K562 (cell line): ENCODE measurements around the gene NEIL1. TPM values are rescaled to one million over a fixed set of nuclear protein-coding genes. Genes with fewer than 3 reads are reported as not detected.
"Not testable (repeated sequence)": the region's sequence is repeated elsewhere in the genome, so short reads cannot be mapped to it uniquely, and the experiment has no call there.

Source experiments
- ATAC-seq: fragments of 200-7000 bp; cut with Tn5 transposase; 3 replicates; pipeline ENCODE4 v1.9.1; 2020; ENCODE audit warnings: moderate library complexity
- BruUV-seq: library from RNA; stranded (reverse); fragments of 400-500 nt; replicated peaks from 2 replicates; lab custom pipeline; 2021; lab: Mats Ljungman, UMichigan
- CTCF ChIA-PET: fragments of 300-600 bp; formaldehyde crosslinking; extraction: SDS; loops from one replicate; lab custom pipeline; 2021; ENCODE audit warnings: low intra/inter-chr PET ratio; lab: Yijun Ruan, JAX
- POLR2A ChIA-PET: fragments of 300-600, 350-650 bp; sonication (Branson Sonifier 250); formaldehyde crosslinking; extraction: SDS; loops from one replicate; lab custom pipeline; 2021; ENCODE audit warnings: antibody characterized with exemption, inconsistent platforms; lab: Yijun Ruan, JAX
- DNase-seq, 4 experiments: peaks; one replicate each; pipeline versions ENCODE4 v3.0.0 to v3.0.0-alpha.2; 2011 to 2018; ENCODE audit warnings: low spot score in 3 of 4, mixed read lengths in 3 of 4; ENCODE audit errors: extremely low read depth in 1 of 4
- FAIRE-seq: peaks from 2 replicates; lab custom pipeline; 2011; peaks lifted over from hg19 to GRCh38; lab: Jason Lieb, UNC
- H2AFZ ChIP-seq: 2 replicates; pipeline ENCODE4 v1.6.0; 2011; ENCODE audit warnings: low read depth, low read length, control low read depth, inconsistent platforms
- H3K27ac ChIP-seq: fragments of 200-600 bp; 3 replicates; pipeline ENCODE4 v1.8.0; 2011; ENCODE audit warnings: low read depth, mild to moderate bottlenecking, control low read depth, inconsistent platforms, low read length, moderate library complexity, mixed read lengths; ENCODE audit errors: extremely low read depth
- H3K27me3 ChIP-seq, 2 experiments: fragments of 300-600 bp in 1 of 2; 2 replicates in 1 of 2; 3 replicates in 1 of 2; pipeline versions ENCODE4 v1.6.0 to v1.8.0; 2011; ENCODE audit warnings: inconsistent platforms in 2 of 2, low read length in 2 of 2, mild to moderate bottlenecking in 1 of 2, mixed read lengths in 1 of 2, moderate library complexity in 1 of 2; ENCODE audit not compliant: control insufficient read depth in 2 of 2, insufficient read depth in 2 of 2
- H3K36me3 ChIP-seq: fragments of 300-600 bp; 3 replicates; pipeline ENCODE4 v1.8.0; 2011; ENCODE audit warnings: mild to moderate bottlenecking, low read length, inconsistent platforms; ENCODE audit not compliant: control insufficient read depth, insufficient read depth
- H3K4me1 ChIP-seq, 2 experiments: fragments of 200-600 bp in 1 of 2; replicated peaks in 1 of 2; 2 replicates in 1 of 2; 3 replicates in 1 of 2; pipeline versions ENCODE4 v1.5.1 to v1.8.0; 2011; ENCODE audit warnings: inconsistent platforms in 2 of 2, low read length in 2 of 2, mild to moderate bottlenecking in 1 of 2, mixed read lengths in 1 of 2, moderate library complexity in 1 of 2; ENCODE audit not compliant: control insufficient read depth in 2 of 2, insufficient read depth in 2 of 2
- H3K4me2 ChIP-seq: 2 replicates; pipeline ENCODE4 v1.6.1; 2011; ENCODE audit warnings: low read length, control low read depth, inconsistent platforms, mixed read lengths; ENCODE audit not compliant: insufficient read depth
- H3K4me3 ChIP-seq: fragments of 200-600 bp; sonication (generic), shearing (Covaris generic); 2 replicates; pipeline ENCODE4 v1.5.1; 2016; ENCODE audit warnings: control low read depth, inconsistent platforms
- H3K79me2 ChIP-seq: fragments of 200-600 bp; 3 replicates; pipeline ENCODE4 v1.8.0; 2011; ENCODE audit warnings: low read length, inconsistent platforms; ENCODE audit not compliant: control insufficient read depth, insufficient read depth
- H3K9ac ChIP-seq, 2 experiments: 2 replicates each; pipeline versions ENCODE4 v1.6.0 to v1.6.1; 2011; ENCODE audit warnings: low read depth in 2 of 2, low read length in 2 of 2, control low read depth in 1 of 2, inconsistent platforms in 1 of 2, mild to moderate bottlenecking in 1 of 2, mixed read lengths in 1 of 2; ENCODE audit not compliant: insufficient read depth in 1 of 2
- H3K9me1 ChIP-seq: one replicate; pipeline ENCODE4 v1.6.0; 2011; ENCODE audit warnings: inconsistent platforms, mild to moderate bottlenecking, low read length, moderate library complexity; ENCODE audit not compliant: control insufficient read depth, insufficient read depth
- H3K9me3 ChIP-seq: replicated peaks from 2 replicates; pipeline ENCODE4 v1.5.1; 2011; ENCODE audit warnings: low read depth, low read length, inconsistent platforms; ENCODE audit not compliant: control insufficient read depth, insufficient read depth
- H4K20me1 ChIP-seq: replicated peaks from 2 replicates; pipeline ENCODE4 v1.6.1; 2011; ENCODE audit warnings: low read length, inconsistent platforms, mixed read lengths; ENCODE audit not compliant: control insufficient read depth, insufficient read depth
- CCAR2 ChIP-seq: fragments of 200-400 bp; formaldehyde crosslinking; IDR thresholded peaks from 2 replicates; pipeline ENCODE4 v1.6.1; 2017; ENCODE audit warnings: mild to moderate bottlenecking, low read depth, low read length
- ETV6 ChIP-seq, 3 experiments: fragments of 150-350 bp in 1 of 3; sonication (generic) in 1 of 3; formaldehyde crosslinking in 1 of 3; IDR thresholded peaks; 2 replicates each; pipeline versions ENCODE4 v1.6.1 to v1.8.0; 2014 to 2022; ENCODE audit warnings: borderline replicate concordance in 2 of 3, low read depth in 2 of 3, antibody characterized with exemption in 1 of 3, low read length in 1 of 3, mild to moderate bottlenecking in 1 of 3, missing genetic modification reagents in 1 of 3
- FOXP1 ChIP-seq: sonication (generic); formaldehyde crosslinking; IDR thresholded peaks from 2 replicates; pipeline ENCODE4 v1.8.0; 2022; ENCODE audit warnings: mild to moderate bottlenecking, missing genetic modification reagents
- IFI16 ChIP-seq: fragments of 250-450 bp; sonication (Bioruptor Pico); IDR thresholded peaks from 2 replicates; pipeline ENCODE4 v2.1.2; 2022; ENCODE audit warnings: mild to moderate bottlenecking, inconsistent platforms
- KLF10 ChIP-seq: fragments of 250-450 bp; sonication (Bioruptor Pico); IDR thresholded peaks from 2 replicates; pipeline ENCODE4 v1.6.1; 2021; ENCODE audit warnings: matching md5 sums
- KLF6 ChIP-seq: fragments of 250-450 bp; sonication (Bioruptor Pico); IDR thresholded peaks from 2 replicates; pipeline ENCODE4 v1.4.0; 2020; ENCODE audit warnings: mild to moderate bottlenecking, moderate library complexity, borderline replicate concordance
- MNT ChIP-seq, 2 experiments: fragments of 450-650 bp; conservative IDR thresholded peaks; 2 replicates each; pipeline ENCODE4 v1.6.1; 2017; ENCODE audit warnings: mild to moderate bottlenecking in 2 of 2, moderate library complexity in 2 of 2
- SLC30A9 ChIP-seq: fragments of 250-450 bp; sonication (Bioruptor Pico); IDR thresholded peaks from 2 replicates; pipeline ENCODE4 v1.8.0; 2022; ENCODE audit warnings: mild to moderate bottlenecking, moderate library complexity
- SPI1 ChIP-seq: IDR thresholded peaks from 2 replicates; pipeline ENCODE4 v1.6.1; 2011; ENCODE audit warnings: low read depth, low read length, control low read depth, borderline replicate concordance
- SRSF1 ChIP-seq: fragments of 200-400 bp; formaldehyde crosslinking; IDR thresholded peaks from 2 replicates; pipeline ENCODE4 v1.6.1; 2017; ENCODE audit warnings: mild to moderate bottlenecking, low read depth, low read length, moderate library complexity
- WHSC1 ChIP-seq: IDR thresholded peaks from one replicate; pipeline ENCODE4 v1.6.1; 2012; ENCODE audit warnings: low read length, control low read depth, inconsistent platforms
- ZKSCAN3 ChIP-seq: fragments of 250-450 bp; sonication (Bioruptor Pico); IDR thresholded peaks from 2 replicates; pipeline ENCODE4 v1.4.0; 2020
- ZNF239 ChIP-seq: fragments of 250-450 bp; sonication (Bioruptor Pico); IDR thresholded peaks from 2 replicates; pipeline ENCODE4 v1.4.0; 2020; ENCODE audit warnings: mild to moderate bottlenecking
- ZNF551 ChIP-seq: fragments of 250-450 bp; sonication (Bioruptor Pico); IDR thresholded peaks from 2 replicates; pipeline ENCODE4 v1.5.0; 2021; ENCODE audit warnings: mild to moderate bottlenecking, moderate library complexity
- WGBS: fragments of 100-300 bp; shearing (Covaris generic); methylation state at CpG from one replicate; pipeline ENCODE4 v1.1.6; 2016; ENCODE audit warnings: low coverage, mixed read lengths; ENCODE audit not compliant: insufficient coverage; ENCODE audit errors: missing lambda C conversion rate; 5-methylcytosine and 5-hydroxymethylcytosine counted together
- in situ Hi-C: fragments of 300-500 bp; cut with MboI; formaldehyde crosslinking; loops from 4 replicates; pipeline ENCODE4 v1.15.0; 2018; ENCODE audit warnings: inconsistent platforms, mixed read lengths
- intact Hi-C: fragments of 100-400 bp; cut with micrococcal nuclease; formaldehyde crosslinking; loops from 2 replicates; pipeline ENCODE4 v1.14.2; 2022
- polyA plus RNA-seq, 8 experiments: library from polyadenylated mRNA; depleted of rRNA in 4 of 8; stranded (reverse) in 5 of 8; unstranded in 3 of 8; fragments of >200 nt; fragmentation: Nextera tagmentation in 2 of 8; fragmentation: Illumina TruSeq in 1 of 8; extraction: Ambion mirVana in 2 of 8; extraction: Trizol in 1 of 8; gene quantifications; 2 replicates each; pipeline versions ENCODE4 v1.2.1 to v1.2.3, GENCODE V29; 2011 to 2014; ENCODE audit warnings: inconsistent platforms in 1 of 8, missing spikeins in 1 of 8
- total RNA-seq, 7 experiments: library from RNA; depleted of rRNA in 6 of 7; stranded (reverse); fragments of >200 nt in 6 of 7; fragmentation: Illumina TruSeq in 2 of 7; extraction: Trizol in 2 of 7; gene quantifications; 2 replicates each; pipeline versions ENCODE4 v1.2.1 to v1.2.3, GENCODE V29; 2011 to 2021; ENCODE audit warnings: low replicate concordance in 1 of 7

Gene NEIL1
- total and polyA plus RNA-seq, 9 of the 15 experiments (the other 6 are each of a cell fraction or from before 2014, with no cell fraction given): 0.14 to 4.3 (median 2.4) TPM

GRCh38 chr15:75309711-75310110 is 37.1 kb upstream of the NEIL1 start:
- Histone ChIP-seq H2AFZ (no peak overlapping the region), H3K4me2 (no peak overlapping the region), H3K4me3 (no peak overlapping the region), H4K20me1 (no peaks in the 10 kb centered on the region)
- intact Hi-C loops: no loop called here
- CTCF ChIA-PET: no interaction called here
- no peak for ATAC-seq
- DNase-seq: no peak
- TF ChIP-seq SRSF1: no peak
- no peak for TF ChIP-seq WHSC1
- no peak for TF ChIP-seq ETV6 (IDR thresholded peaks at IDR 0.05; ENCODE audit: borderline replicate concordance in 1 of 2, low read depth in 2 of 2, low read length in 1 of 2)
- no peak for TF ChIP-seq ETV6 (CRISPR knock-in tag; IDR thresholded peaks at IDR 0.05; ENCODE audit: borderline replicate concordance)
- TF ChIP-seq KLF10 (CRISPR knock-in tag): no peak
- TF ChIP-seq ZKSCAN3 (CRISPR knock-in tag): no peak
- TF ChIP-seq ZNF239: no peak
- TF ChIP-seq MNT (conservative IDR thresholded peaks at IDR 0.05): no peak
- no peak for TF ChIP-seq KLF6 (CRISPR knock-in tag)
- TF ChIP-seq SPI1: no peak
- no peak for TF ChIP-seq CCAR2
- no peak for TF ChIP-seq SLC30A9 (CRISPR knock-in tag)
- TF ChIP-seq FOXP1 (CRISPR knock-in tag): no peak
- no peak for TF ChIP-seq IFI16
- no peak for TF ChIP-seq ZNF551 (CRISPR knock-in tag)
- TF ChIP-seq, all 486 proteins: peak for 0
- FAIRE-seq: no peak
- no TSS peak for BruUV-seq
- Histone ChIP-seq H3K79me2 (no peaks in the 10 kb centered on the region), H3K27me3 (peaks cover 5 to 11% of the 10 kb centered on the region in 2 experiments), H3K9me1 (no peaks in the 10 kb centered on the region), H3K4me1 (peaks cover 0 to 4% of the 10 kb centered on the region in 2 experiments; a peak in 2 of 5 replicates), H3K9me3 (no peaks in the 10 kb centered on the region), H3K36me3 (no peaks in the 10 kb centered on the region), H3K9ac (no peak overlapping the region), H3K27ac (no peak overlapping the region)
- in situ Hi-C loops: loop anchor here (5.0 to 10.0 kb wide), 4 partner anchors 87 to 1245 kb away; no protein-coding TSS in a partner anchor
- POLR2A ChIA-PET: interaction anchor here (0.6 kb wide), 1 partner anchor 1754 kb away, joined by 4 read pairs; no protein-coding TSS in a partner anchor

- H3K36me3 ChIP-seq, POLR2A ChIA-PET, H4K20me1 ChIP-seq, H2AFZ ChIP-seq, H3K27me3 ChIP-seq, ATAC-seq, H3K4me3 ChIP-seq, FAIRE-seq, intact Hi-C loops, DNase-seq, H3K4me1 ChIP-seq, H3K9me3 ChIP-seq, H3K4me2 ChIP-seq, H3K79me2 ChIP-seq, H3K9me1 ChIP-seq, CTCF ChIA-PET, BruUV-seq, H3K27ac ChIP-seq, H3K9ac ChIP-seq: not testable (repeated sequence)
- WGBS: 36% methylated on average over 1 of the region's 1 CpG
- in situ Hi-C loops: loop anchor here (10.0 kb wide), 1 partner anchor 622 kb away; no protein-coding TSS in a partner anchor
These were observed 34.3 kb upstream of the NEIL1 start for GRCh38 chr15:75312548-75312947.
